Vagina (tissue), 2 donors: ENCODE measurements around the gene MRTFB.

Source experiments
- CTCF ChIP-seq, 3 experiments: fragments of 450-650 bp in 2 of 3; fragments of 200-600 bp in 1 of 3; sonication (generic) in 1 of 3; IDR thresholded peaks; one replicate each; pipeline ENCODE4 v1.5.1; 2017 to 2019; ENCODE audit warnings: antibody characterized with exemption in 3 of 3, mild to moderate bottlenecking in 2 of 3, moderate library complexity in 2 of 3
- POLR2A ChIP-seq, 2 donors: fragments of 450-650 bp; IDR thresholded peaks; one replicate each; pipeline ENCODE4 v1.6.1; 2017; ENCODE audit warnings: antibody characterized with exemption in 2 of 2, mild to moderate bottlenecking in 2 of 2, moderate library complexity in 2 of 2

- TF ChIP-seq CTCF (IDR thresholded peaks at IDR 0.05) (no peak), POLR2A (IDR thresholded peaks at IDR 0.05) (no peak)
Measured at GRCh38 chr16:14077918-14078317, 6.8 kb downstream of the MRTFB start.
